ENCODE data around the gene PAPPA.

The PAPPA gene

GRCh38 chr9:116187570-116188170 is 34.1 kb downstream of the PAPPA start:
- no peak for DNase-seq

GRCh38 chr9:116189683-116190082 is 36.1 kb downstream of the PAPPA start:
- no peak for DNase-seq

- DNase-seq, result no peak
Measured at GRCh38 chr9:116190637-116191396, 37.2 kb downstream of the PAPPA start.

- DNase-seq, result no peak
Measured at GRCh38 chr9:116191576-116192415, 38.2 kb downstream of the PAPPA start.

GRCh38 chr9:116193636-116194035 is 40.0 kb downstream of the PAPPA start:
- DNase-seq, result no peak

- no peak for DNase-seq
Measured at GRCh38 chr9:116196806-116197205, 43.2 kb downstream of the PAPPA start.

GRCh38 chr9:116198344-116198743 is 44.8 kb downstream of the PAPPA start:
- DNase-seq, result no peak

GRCh38 chr9:116202219-116202912 is 48.8 kb downstream of the PAPPA start:
- no peak for DNase-seq

- DNase-seq, result no peak
Measured at GRCh38 chr9:116204252-116204882, 50.8 kb downstream of the PAPPA start.

GRCh38 chr9:116207371-116208111 is 54.0 kb downstream of the PAPPA start:
- DNase-seq, result no peak

GRCh38 chr9:116208417-116209232 is 55.0 kb downstream of the PAPPA start:
- no peak for DNase-seq

- DNase-seq, result no peak
Measured at GRCh38 chr9:116209414-116210116, 56.0 kb downstream of the PAPPA start.

- DNase-seq, result no peak
Measured at GRCh38 chr9:116212986-116213692, 59.5 kb downstream of the PAPPA start.

- no peak for DNase-seq
Measured at GRCh38 chr9:116213693-116214047, 60.1 kb downstream of the PAPPA start.

- no peak for DNase-seq
Measured at GRCh38 chr9:116218399-116218798, 64.8 kb downstream of the PAPPA start.

- no peak for DNase-seq
Measured at GRCh38 chr9:116219686-116220085, 66.1 kb downstream of the PAPPA start.

- no peak for DNase-seq
Measured at GRCh38 chr9:116223926-116224325, 70.3 kb downstream of the PAPPA start.

- DNase-seq, result no peak
Measured at GRCh38 chr9:116230051-116230632, 76.6 kb downstream of the PAPPA start.

- no peak for DNase-seq
Measured at GRCh38 chr9:116232424-116233159, 79.0 kb downstream of the PAPPA start.

All from activated CD8-positive, alpha-beta memory T cell treated with anti-CD3 and anti-CD28 coated beads, Interleukin-2, amount 50 U/mL, for 4 hours (primary cell).